NCI-H1694 (cell line): Measurements from ENCODE around the gene NQO2.
A peak's percentile ranks its signal among the peaks of the same experiment; 100 is the strongest.
"Not testable (repeated sequence)": the region's sequence is repeated elsewhere in the genome, so short reads cannot be mapped to it uniquely, and the experiment has no call there.

Experiments
- DNase-seq: peaks from one replicate; lab custom pipeline; 2025; lab: John Stamatoyannopoulos, UW

Gene NQO2

DNA sequence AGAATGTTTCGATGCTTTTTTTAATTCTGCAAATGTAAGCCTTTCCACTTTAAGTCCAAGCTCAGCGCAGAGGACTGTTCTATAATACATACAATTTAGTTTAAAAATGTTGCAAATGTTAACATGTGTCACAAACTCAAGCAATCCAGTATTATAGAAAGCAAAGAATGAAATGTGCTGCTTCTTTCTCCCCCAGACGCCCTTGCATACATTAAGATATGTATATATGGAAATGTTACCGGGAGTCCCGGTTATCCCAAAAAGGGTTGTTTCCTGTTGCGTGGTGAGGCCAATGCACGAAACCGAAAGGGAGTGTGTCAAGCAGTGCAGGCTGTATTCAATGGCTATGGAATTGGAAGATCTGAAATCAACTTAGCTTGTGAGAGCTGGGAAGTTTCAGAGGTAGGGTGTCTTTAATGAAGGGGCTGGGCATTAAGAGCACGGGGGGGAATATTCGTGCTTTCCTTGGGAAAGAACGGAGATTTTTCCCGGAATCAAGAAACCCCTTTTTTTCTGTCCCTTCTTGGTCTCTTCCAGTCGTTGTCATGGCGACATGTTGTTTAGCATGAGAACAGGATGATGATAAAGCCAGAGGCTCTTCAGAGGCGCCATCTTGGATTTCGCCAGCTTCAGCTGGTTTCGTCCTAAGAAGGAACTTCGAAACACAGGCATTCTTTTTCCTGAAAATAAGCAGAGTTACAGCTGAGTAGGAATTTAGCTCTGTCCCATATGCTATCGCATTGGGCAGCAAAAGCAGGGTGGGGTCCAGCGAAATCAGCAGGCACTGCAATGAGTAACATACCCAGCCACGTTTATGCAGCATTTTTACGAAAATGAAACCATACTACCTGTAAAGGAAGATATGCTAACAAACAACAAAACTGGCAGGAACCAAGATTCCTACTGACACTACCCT lies 10.1 kb upstream of the NQO2 start:
- peak; percentile 91 for DNase-seq

DNA sequence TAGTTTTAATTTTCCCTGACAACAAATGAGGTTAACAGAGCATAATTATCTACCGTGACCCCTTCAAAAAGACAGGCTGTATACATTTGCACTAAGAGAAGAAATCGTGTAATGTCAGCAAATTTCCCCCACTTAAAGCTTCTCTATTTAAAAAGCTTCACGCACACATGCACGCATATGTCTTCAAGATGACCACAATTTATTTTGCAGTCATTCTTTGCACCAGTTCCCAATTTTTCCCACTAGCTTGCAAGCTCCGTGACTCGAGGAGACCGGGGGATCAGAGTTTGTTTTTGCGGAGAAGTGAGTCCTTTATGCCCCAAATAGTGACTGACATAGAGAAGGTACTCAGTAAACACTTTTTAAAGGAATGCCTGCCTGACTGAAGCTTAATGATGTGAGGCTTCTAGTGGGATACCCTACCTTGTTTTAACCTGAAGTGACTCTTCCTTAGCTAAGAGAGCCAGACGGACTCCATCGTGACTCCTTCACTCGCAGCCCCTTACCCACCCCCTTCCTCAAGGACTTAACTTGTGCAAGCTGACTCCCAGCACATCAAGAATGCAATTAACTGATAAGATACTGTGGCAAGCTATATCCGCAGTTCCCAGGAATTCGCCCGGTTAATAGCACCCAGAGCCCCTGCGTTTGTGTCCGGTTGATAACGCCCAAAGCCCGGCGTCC lies 9.3 kb upstream of the NQO2 start:
- DNase-seq = no peak

GRCh38 chr6:2990932-2991506 lies 8.7 kb upstream of the NQO2 start:
- DNase-seq = no peak

DNA sequence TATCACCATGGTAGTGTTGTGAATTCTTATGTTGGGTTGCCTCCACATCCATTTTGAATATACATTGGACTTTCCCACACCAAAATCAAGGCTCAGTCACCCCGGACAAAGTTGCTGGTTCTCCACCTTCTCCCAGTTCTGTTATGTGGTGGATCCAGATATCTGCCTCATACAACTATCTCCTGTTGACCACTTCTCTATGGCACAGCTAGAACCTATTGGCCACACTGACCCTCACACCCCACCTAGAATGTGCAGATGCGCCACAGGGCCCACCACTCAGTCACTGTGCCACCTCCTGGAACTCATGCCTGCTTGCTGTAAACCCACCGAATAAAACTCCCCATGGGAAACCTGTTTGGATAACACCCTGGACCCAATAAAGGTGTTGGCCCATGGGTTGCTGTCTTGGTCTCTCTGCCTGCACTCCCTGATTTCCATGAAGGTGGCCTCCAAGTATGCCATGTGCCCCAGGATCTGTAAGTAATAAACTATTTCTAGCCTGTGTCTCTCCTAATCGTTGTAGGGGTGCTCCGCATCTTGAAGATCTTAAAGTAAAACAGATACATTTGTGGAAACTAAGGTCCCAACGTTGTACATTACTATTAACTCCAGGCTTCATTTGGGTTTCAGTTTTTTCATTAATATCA lies 7.2 kb upstream of the NQO2 start:
- no peak for DNase-seq

- DNase-seq = no peak
Observed at GRCh38 chr6:2993755-2994317, 5.9 kb upstream of the NQO2 start.

- not testable (repeated sequence) for DNase-seq
Observed at GRCh38 chr6:2998249-2998997, 1.3 kb upstream of the NQO2 start.

DNA sequence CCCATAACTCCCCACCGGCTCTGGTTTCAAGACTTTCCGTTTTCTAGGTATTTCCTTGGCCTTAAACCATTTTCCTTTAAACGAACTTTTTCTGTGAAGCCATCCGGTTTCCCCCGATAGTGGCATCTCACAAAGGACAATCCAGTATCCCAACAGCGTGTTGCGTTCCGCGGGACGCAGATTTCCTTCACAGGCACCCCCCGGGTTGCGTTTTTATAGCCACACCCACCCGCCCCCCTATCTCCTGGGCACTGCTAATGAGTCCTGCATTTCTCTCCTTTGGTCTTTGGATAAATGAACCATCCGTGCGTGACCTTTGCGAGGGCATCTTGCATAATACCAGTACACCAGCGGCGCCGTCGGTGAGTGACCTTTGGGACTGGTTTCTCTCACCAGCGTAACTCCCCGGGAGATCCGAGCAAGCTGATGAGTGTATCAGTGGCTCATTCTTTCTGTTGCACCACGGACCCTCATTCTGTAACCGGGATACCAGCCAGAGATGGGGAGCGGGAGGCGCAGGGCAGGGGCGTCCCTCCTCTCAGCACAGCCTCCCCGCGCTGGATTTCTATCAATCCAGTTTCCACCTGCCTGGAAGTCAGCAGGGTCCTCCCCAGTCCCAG lies 586 bp upstream of the NQO2 start:
- no peak for DNase-seq

- DNase-seq = no peak
Observed at GRCh38 chr6:3001146-3001772, 1.6 kb downstream of the NQO2 start.

- DNase-seq = no peak
Observed at GRCh38 chr6:3001773-3002293, 2.1 kb downstream of the NQO2 start.

DNA sequence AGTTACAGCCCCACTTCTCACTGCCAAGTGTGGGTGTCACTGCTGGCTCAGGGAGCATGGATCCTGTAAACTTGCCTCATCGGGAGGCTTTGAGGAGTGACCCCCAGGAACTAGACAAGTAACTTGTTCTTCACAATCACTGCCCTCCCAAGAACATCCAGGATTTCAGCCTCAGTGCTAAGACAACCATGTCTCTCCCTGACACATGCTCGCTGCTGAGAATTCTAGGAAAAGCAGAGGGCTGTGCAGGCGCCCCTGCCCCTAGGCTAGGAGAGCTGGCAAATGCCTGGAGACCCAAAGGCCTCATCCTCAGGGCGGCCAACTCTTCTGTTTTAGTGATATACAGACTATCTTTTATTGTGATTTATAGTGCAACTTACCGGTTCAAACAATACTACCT lies 3.5 kb downstream of the NQO2 start:
- not testable (repeated sequence) for DNase-seq

DNA sequence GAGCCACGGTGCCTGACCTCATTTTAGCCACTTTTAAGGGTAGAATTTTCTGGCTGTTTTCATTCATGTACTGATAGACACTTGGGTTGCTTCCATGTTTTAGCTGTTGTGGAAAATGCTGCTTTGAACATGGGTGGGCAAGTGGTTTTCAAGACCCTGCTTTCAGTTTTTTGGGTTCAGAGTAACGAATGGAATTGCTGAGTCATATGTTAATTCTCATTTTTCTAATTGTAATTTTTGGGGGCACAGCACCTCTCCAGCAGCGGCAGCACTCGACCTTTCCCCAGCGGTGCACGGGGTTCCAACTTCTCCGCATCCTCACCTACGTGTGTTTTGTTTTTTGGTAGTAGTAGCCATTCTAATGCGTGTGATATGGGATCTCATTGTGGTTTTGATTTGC lies 5.4 kb downstream of the NQO2 start:
- no peak for DNase-seq

- no peak for DNase-seq
Observed at GRCh38 chr6:3005874-3006273, 6.2 kb downstream of the NQO2 start.

DNA sequence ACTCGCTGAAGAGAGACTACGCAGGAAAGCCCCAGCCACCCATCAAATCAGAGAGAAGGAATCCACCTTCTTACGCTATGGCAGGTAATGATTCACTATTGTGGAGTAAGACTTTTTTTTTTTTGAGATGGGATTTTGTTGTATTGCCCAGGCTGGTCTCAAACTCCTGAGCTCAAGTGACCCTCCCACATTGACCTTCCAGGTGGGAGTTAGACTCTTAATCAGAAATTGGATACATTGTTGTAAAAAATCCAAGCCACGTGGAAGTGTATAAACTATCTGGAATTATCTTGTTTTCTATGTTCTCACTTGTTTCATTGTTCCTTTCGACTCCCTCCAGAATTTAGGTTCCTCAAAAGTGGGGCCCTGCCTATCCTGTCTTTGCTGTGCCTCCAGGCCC lies 6.8 kb downstream of the NQO2 start:
- DNase-seq = no peak

DNA sequence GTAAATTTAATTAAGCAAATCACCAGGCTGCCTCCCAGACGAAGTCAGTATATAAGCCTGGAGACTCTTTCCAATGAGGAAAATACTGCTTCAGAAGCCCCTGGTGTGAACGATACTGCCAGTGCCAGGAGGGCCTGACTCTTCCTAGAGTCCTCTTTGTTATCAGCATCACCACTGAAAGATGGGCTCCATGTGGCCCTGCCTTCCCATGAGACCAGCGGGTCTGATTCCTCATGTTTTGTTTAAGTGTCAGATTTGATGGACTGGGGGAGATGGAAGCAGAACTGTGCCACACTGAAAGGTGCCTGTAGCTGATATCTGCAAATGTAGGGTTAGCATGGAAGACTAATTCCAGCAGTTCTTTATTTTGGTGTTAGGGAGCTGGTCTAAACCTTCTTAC lies 7.9 kb downstream of the NQO2 start:
- DNase-seq = no peak

GRCh38 chr6:3008712-3009265 lies 9.1 kb downstream of the NQO2 start:
- DNase-seq = not testable (repeated sequence)

- no peak for DNase-seq
Observed at GRCh38 chr6:3009930-3010329, 10.2 kb downstream of the NQO2 start.

GRCh38 chr6:3011158-3011557 lies 11.5 kb downstream of the NQO2 start:
- DNase-seq = no peak

GRCh38 chr6:3011592-3011991 lies 11.9 kb downstream of the NQO2 start:
- no peak for DNase-seq

GRCh38 chr6:3013486-3013885 lies 13.8 kb downstream of the NQO2 start:
- no peak for DNase-seq
